CD4-positive, alpha-beta T cell (primary cell): Measurements from ENCODE around the gene PCDHAC2. TPM values are rescaled to one million over a fixed set of nuclear protein-coding genes. Genes with fewer than 3 reads are reported as not detected.

ENCODE experiments used
- ATAC-seq: fragments of 200-7000 bp; cut with Tn5 transposase; one replicate; pipeline ENCODE4 v1.10.0; 2022; ENCODE audit warnings: mild to moderate bottlenecking; ENCODE audit not compliant: poor library complexity
- CTCF ChIA-PET: fragments of 350-600 bp; sonication (Branson Sonifier 250); formaldehyde crosslinking; loops from one replicate; lab custom pipeline; 2021; ENCODE audit warnings: antibody characterized with exemption, inconsistent platforms; lab: Charles Lee
- POLR2A ChIA-PET: fragments of 350-600 bp; sonication (Branson Sonifier 250); formaldehyde crosslinking; loops from one replicate; lab custom pipeline; 2021; ENCODE audit warnings: antibody characterized with exemption, inconsistent platforms; lab: Charles Lee
- DNase-seq, 14 experiments: peaks; one replicate each; pipeline ENCODE4 v3.0.0-alpha.2; 2013 to 2020; ENCODE audit warnings: mixed read lengths in 2 of 14
- H3K27ac ChIP-seq, 2 donors: one replicate each; pipeline versions ENCODE4 v1.5.1 to v1.7.0; 2013; ENCODE audit warnings: low read length in 2 of 2, low read depth in 1 of 2, mild to moderate bottlenecking in 1 of 2
- H3K27me3 ChIP-seq, 2 experiments: 1 replicate in 1 of 2; 2 replicates in 1 of 2; pipeline versions ENCODE4 v1.6.1 to v1.7.0; 2013; ENCODE audit warnings: low read length in 2 of 2, control low read depth in 1 of 2, mild to moderate bottlenecking in 1 of 2, moderate library complexity in 1 of 2; ENCODE audit not compliant: insufficient read depth in 2 of 2, control insufficient read depth in 1 of 2
- H3K36me3 ChIP-seq: one replicate; pipeline ENCODE4 v1.6.1; 2013; ENCODE audit warnings: low read length, control low read depth; ENCODE audit not compliant: insufficient read depth
- H3K4me1 ChIP-seq: one replicate; pipeline ENCODE4 v1.6.1; 2013; ENCODE audit warnings: low read length, control low read depth; ENCODE audit not compliant: insufficient read depth
- H3K4me3 ChIP-seq: one replicate; pipeline ENCODE4 v1.5.1; 2013; ENCODE audit warnings: mild to moderate bottlenecking, low read length, moderate library complexity
- H3K9me3 ChIP-seq, 2 experiments: 1 replicate in 1 of 2; 2 replicates in 1 of 2; pipeline versions ENCODE4 v1.6.1 to v1.7.0; 2013; ENCODE audit warnings: low read length in 2 of 2, mild to moderate bottlenecking in 2 of 2, control low read depth in 1 of 2, moderate library complexity in 1 of 2; ENCODE audit not compliant: control insufficient read depth in 1 of 2, insufficient read depth in 1 of 2
- H3K27ac Mint-ChIP-seq: one replicate; pipeline ENCODE4 v1.8.0; 2020; ENCODE audit warnings: mixed read lengths
- H3K27me3 Mint-ChIP-seq: one replicate; pipeline ENCODE4 v1.8.0; 2021; ENCODE audit warnings: mixed read lengths
- H3K36me3 Mint-ChIP-seq: one replicate; pipeline ENCODE4 v1.8.0; 2021; ENCODE audit warnings: low read depth, mixed read lengths
- H3K4me1 Mint-ChIP-seq: one replicate; pipeline ENCODE4 v1.8.0; 2021; ENCODE audit warnings: low read depth, mixed read lengths
- H3K4me3 Mint-ChIP-seq: one replicate; pipeline ENCODE4 v1.8.0; 2020; ENCODE audit warnings: mild to moderate bottlenecking, mixed read lengths
- H3K9me3 Mint-ChIP-seq: one replicate; pipeline ENCODE4 v1.8.0; 2020; ENCODE audit warnings: mixed read lengths
- intact Hi-C, 2 experiments: fragments of 100-400 bp; cut with DNase I in 1 of 2; cut with micrococcal nuclease in 1 of 2; formaldehyde crosslinking; loops; one replicate each; pipeline versions ENCODE4 v1.15.1 to v1.9.0; 2023 to 2025; cut with DNase I, micrococcal nuclease
- total RNA-seq, 174 experiments: library from RNA in 2 of 174; stranded (reverse) in 2 of 174; gene quantifications; one replicate each; pipeline ENCODE4 v1.2.3 and lab custom pipeline; 2021 to 2026
- TF ChIP-seq, protein P1 (sequence below): fragments of 200-600 bp; IDR thresholded peaks from one replicate; pipeline ENCODE4 v1.8.0; 2022; ENCODE audit warnings: antibody characterized with exemption, mild to moderate bottlenecking

The PCDHAC2 gene
- total RNA-seq, 2 experiments from 2014 or later = not detected

DNA sequence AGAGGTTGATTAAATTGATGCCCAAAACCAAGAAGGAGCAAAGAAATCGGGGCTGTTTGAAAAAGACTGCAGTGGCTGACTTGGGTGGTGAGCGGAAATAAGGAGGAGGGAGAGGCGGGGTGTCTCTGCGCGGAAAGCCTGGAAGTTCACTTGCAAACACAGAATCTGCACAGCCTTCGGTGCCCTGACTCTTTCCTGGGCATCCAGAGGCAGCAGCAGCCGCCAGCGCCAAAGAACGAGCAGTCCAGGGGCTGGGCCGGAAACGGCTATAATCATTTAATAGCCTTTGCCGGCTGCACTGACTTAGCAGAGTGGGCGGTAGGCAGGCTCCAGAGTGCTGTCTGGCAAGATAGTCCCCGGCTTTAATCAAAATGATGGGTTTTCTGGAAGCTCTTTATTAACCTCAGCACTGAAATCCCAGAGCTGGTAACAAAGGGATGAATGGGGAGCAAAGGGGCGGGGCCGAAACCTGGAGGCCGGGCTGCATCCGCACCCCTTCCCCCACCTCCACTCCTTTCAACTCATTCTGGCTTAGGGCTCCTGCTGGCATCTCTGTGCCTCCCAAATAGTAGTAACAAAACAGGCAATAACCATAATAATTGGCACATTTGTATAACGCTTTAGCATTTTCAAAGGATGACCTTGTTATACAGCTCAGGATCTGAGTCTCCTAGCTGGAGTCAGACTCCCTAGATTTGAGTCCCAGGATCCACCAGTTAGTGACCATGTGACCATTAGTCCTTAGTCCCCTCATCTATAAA lies 35.7 kb downstream of the PCDHAC2 start:
- Mint-ChIP-seq H3K36me3 (no peaks in the 10 kb centered on the region), H3K4me3 (no peak overlapping the region), H3K27ac (no peak overlapping the region), H3K9me3 (no peaks in the 10 kb centered on the region), H3K27me3 (peaks cover 65% of the 10 kb centered on the region), H3K4me1 (peaks cover 9% of the 10 kb centered on the region)
- Histone ChIP-seq H3K27me3 (peaks cover 25% of the 10 kb centered on the region in 2 experiments), H3K36me3 (no peaks in the 10 kb centered on the region), H3K9me3 (peaks cover 0 to 6% of the 10 kb centered on the region in 2 experiments), H3K27ac (no peak overlapping the region), H3K4me3 (no peak overlapping the region), H3K4me1 (peaks cover 7% of the 10 kb centered on the region)
- TF ChIP-seq, protein P1, sequence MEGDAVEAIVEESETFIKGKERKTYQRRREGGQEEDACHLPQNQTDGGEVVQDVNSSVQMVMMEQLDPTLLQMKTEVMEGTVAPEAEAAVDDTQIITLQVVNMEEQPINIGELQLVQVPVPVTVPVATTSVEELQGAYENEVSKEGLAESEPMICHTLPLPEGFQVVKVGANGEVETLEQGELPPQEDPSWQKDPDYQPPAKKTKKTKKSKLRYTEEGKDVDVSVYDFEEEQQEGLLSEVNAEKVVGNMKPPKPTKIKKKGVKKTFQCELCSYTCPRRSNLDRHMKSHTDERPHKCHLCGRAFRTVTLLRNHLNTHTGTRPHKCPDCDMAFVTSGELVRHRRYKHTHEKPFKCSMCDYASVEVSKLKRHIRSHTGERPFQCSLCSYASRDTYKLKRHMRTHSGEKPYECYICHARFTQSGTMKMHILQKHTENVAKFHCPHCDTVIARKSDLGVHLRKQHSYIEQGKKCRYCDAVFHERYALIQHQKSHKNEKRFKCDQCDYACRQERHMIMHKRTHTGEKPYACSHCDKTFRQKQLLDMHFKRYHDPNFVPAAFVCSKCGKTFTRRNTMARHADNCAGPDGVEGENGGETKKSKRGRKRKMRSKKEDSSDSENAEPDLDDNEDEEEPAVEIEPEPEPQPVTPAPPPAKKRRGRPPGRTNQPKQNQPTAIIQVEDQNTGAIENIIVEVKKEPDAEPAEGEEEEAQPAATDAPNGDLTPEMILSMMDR = no peak
- ChIA-PET POLR2A (no interaction called here), CTCF (no interaction called here)
- intact Hi-C loops = no loop called here
- ATAC-seq = no peak
- DNase-seq = no peak

DNA sequence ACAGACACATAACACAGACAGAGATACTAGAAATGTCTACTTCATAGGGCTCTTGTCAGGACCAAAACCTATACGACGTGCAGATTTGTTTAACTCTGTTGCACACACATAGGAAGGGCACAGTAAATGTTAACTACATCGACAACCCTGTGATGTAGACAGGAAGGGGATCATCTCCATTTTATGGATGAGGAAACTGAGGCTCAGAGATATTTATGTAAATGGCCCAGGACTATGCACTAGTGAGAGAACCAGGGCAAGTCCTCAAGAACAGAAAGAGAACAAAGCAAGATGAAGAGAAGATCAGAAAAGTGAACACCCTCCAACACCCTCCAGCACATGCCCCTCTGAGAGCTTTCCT lies 36.3 kb downstream of the PCDHAC2 start:
- H3K9me3 Mint-ChIP-seq = no peaks in the 10 kb centered on the region
- no peak for ATAC-seq

DNA sequence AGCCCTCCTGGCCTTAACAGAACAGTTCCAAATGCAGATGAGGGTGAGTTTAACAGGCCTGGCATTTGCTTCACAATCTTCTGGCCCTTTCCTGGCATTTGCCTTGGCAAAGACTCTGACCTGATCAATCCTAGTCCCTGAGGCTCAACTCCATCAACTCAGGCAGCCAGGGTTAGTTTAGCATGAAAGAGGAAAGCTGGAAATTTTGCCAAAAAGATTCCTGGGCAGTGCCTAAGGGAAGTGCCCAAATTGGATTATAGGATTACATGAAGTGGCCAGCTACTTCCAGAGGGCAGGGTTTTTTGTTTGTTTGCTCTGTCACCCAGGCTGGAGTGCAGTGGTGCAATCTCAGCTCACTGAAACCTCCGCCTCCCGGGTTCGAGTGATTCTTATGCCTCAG lies 36.8 kb downstream of the PCDHAC2 start:
- Mint-ChIP-seq H3K9me3 (no peaks in the 10 kb centered on the region), H3K4me3 (no peak overlapping the region), H3K27ac (no peak overlapping the region), H3K27me3 (peaks cover 70% of the 10 kb centered on the region), H3K4me1 (peaks cover 9% of the 10 kb centered on the region), H3K36me3 (no peaks in the 10 kb centered on the region)
- Histone ChIP-seq H3K27ac (no peak overlapping the region), H3K9me3 (peaks cover 0 to 6% of the 10 kb centered on the region in 2 experiments), H3K4me1 (peaks cover 7% of the 10 kb centered on the region), H3K4me3 (no peak overlapping the region), H3K36me3 (no peaks in the 10 kb centered on the region), H3K27me3 (peaks cover 25% of the 10 kb centered on the region in 2 experiments)
- DNase-seq (no peak), ATAC-seq (no peak)
- ChIA-PET CTCF (no interaction called here), POLR2A (no interaction called here)
- intact Hi-C loops = no loop called here
- TF ChIP-seq, protein P1 = no peak

More for the DNA sequence above, 36.3 kb downstream of the PCDHAC2 start:
- Mint-ChIP-seq H3K36me3 (no peaks in the 10 kb centered on the region), H3K4me3 (no peak overlapping the region), H3K27ac (no peak overlapping the region), H3K4me1 (peaks cover 9% of the 10 kb centered on the region), H3K27me3 (peaks cover 66% of the 10 kb centered on the region)
- H3K36me3 ChIP-seq = no peaks in the 10 kb centered on the region
- TF ChIP-seq, protein P1 = no peak
- H3K4me1 ChIP-seq = peaks cover 7% of the 10 kb centered on the region
- ChIA-PET CTCF (no interaction called here), POLR2A (no interaction called here)
- peaks cover 25% of the 10 kb centered on the region in 2 experiments for H3K27me3 ChIP-seq
- H3K4me3 ChIP-seq = no peak overlapping the region
- peaks cover 0 to 6% of the 10 kb centered on the region in 2 experiments for H3K9me3 ChIP-seq
- no peak for DNase-seq
- H3K27ac ChIP-seq = no peak overlapping the region
- intact Hi-C loops = no loop called here
